SH-SY5Y (cell line): Measurements from ENCODE around the gene TMEM74B.

Experiments used
- GATA2 ChIP-seq: IDR thresholded peaks from 2 replicates; pipeline ENCODE4 v1.6.1; 2011; ENCODE audit warnings: mild to moderate bottlenecking, low read depth, low read length
- GATA3 ChIP-seq: IDR thresholded peaks from 2 replicates; pipeline ENCODE4 v1.6.1; 2011; ENCODE audit warnings: low read depth, mild to moderate bottlenecking, low read length, moderate library complexity

TMEM74B gene

GRCh38 chr20:1209447-1210387 lies 24.9 kb upstream of the TMEM74B start:
- TF ChIP-seq GATA3 (no peak), GATA2 (no peak)

DNA sequence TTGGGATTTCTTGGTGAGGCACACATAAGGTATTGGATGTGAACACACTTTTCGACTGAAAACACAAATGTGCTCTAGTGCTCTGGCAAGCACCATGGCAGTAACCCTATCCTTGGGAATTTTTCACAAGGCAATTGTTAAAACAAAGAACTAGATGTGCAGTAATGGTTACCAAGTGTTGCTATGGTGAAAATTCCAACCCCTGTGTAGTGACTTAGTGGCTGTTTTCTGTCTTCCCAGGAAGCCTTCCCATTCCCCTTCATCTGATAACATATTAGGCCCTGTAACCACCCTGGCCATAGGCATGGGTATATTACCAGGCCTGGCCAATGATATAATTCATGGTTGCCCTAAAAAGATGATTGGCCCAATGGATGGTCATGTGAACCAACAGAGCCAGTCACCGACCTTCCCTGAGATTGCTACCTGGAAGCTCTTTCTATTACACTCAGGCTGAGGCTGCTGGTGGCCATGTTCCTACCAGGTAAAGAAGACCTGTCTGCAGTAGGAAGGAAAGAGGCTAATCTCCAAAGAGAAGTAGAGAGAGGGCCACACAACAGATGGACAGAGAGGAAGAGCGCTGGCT lies 22.6 kb upstream of the TMEM74B start:
- TF ChIP-seq GATA2 (no peak), GATA3 (no peak)

- TF ChIP-seq GATA2 (no peak), GATA3 (no peak)
Observed at GRCh38 chr20:1206366-1207148, 21.8 kb upstream of the TMEM74B start.

- TF ChIP-seq GATA2 = no peak
Observed at GRCh38 chr20:1205802-1206201, 21.0 kb upstream of the TMEM74B start.

GRCh38 chr20:1204576-1204975 lies 19.8 kb upstream of the TMEM74B start:
- TF ChIP-seq GATA3 (no peak), GATA2 (no peak)

GRCh38 chr20:1204113-1204512 lies 19.3 kb upstream of the TMEM74B start:
- TF ChIP-seq GATA2 (no peak), GATA3 (no peak)

DNA sequence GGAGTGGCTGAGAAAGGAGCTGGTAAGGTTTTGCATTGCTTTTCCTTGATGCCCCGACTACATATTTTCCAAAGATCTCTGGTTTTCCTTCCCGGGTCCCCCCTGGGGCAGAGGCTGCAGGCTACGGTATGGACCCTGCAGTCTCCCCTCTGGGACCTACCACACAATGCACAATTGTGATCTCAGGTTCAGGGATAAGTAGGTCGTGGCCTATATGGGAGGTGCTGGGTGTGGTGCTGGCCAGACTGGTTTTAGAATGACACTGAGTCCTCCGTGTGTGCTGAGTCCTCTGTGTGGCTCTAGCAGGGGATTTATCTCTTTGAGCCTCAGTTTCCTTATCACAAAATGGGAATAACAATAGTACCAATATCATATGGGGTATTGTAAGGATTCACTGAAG lies 18.8 kb upstream of the TMEM74B start:
- TF ChIP-seq GATA2 (no peak), GATA3 (no peak)

DNA sequence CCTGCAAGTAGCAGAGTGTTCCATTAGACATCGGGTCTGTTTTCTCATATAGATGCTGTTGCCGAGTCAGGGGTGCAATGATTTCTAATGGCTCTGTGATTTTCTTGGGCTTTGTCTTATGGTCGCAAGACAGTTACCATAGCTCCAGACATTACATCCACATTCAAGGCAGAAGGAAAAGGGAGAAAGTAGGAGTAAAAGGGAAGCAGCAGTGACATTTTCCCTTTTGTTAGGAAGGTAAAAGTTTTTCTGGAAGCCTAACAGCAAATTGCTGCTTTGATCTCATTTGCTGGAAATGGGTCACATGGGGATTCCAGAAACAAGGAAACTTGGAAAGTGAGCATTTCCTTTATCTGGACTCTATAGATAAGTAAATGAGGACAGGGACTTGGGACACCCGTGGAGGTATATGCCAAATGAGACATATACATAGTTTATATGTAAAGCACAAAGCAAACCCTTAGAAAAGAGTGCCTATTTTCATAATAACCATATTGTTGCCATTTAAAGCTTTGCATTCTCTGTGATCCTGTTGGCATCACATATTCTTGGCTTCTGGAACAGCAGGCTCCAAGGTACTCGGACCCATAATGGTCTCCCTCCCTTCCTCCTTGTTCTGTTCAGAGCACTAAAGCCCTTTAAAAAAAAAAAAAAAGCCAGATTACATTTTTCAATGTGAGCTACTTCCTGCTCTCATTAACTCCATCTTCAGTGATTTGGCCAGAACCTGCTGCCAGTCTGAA lies 18.2 kb upstream of the TMEM74B start, which contains the start of gene C20orf202:
C20orf202 (plus strand) TSS at position 693 of the 743 bp plus-strand sequence. CDS start 132 bp downstream, outside the sequence.
- TF ChIP-seq GATA2 (no peak), GATA3 (no peak)

DNA sequence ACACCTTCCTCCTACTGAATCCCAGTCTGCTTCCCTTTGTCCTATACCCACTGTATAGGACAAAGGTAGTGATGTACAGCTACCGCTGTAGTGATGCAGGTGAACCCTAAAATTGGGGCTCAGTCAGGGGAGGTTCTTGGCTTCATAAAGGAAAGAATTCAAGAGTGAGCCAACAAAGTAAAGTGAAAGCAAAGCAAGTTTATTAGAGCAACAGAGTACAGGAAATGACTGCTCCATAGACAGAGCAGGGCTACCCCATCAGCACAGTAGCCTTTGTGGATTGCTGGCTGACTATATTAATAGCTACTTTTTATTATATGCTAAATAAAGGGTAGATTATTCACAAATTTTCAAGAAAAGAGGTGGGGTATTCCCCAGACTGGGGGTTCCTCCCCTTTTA lies 15.2 kb upstream of the TMEM74B start:
- TF ChIP-seq GATA2 = no peak
- TF ChIP-seq GATA3 = no peak

DNA sequence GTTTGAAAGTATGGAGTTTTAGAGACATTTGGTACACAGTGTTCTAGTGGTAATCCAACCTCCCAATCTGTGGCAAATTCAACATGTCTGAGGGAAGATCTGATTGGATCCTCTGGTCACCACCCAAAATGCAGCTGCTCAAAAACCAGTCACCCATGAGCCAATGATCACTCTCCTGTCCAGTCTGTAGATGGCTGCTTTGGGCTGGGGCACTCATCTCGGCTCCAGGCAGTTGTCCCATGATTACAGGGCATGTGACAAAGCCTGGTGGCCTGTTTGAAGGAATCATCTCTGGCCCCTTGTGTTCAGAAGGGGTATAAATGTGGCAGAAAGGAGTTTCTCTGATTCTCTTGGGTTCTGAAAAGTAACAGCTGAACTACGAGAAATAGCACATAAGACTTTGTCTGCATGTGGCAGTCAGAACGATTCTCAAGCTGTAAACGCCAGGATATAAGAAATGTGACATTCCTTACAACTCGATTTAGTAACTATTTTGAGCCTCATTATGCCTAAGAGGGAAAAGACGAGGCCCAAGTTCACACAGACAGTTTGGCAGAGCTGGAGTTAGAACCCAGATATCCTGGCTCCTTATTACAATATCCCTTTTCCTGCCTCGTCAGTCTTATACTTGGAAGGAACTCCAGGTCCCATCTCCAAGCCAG lies 14.6 kb upstream of the TMEM74B start:
- TF ChIP-seq GATA2 (no peak), GATA3 (no peak)

GRCh38 chr20:1198751-1199150 lies 14.0 kb upstream of the TMEM74B start:
- no peak for TF ChIP-seq GATA2
- TF ChIP-seq GATA3 = no peak

DNA sequence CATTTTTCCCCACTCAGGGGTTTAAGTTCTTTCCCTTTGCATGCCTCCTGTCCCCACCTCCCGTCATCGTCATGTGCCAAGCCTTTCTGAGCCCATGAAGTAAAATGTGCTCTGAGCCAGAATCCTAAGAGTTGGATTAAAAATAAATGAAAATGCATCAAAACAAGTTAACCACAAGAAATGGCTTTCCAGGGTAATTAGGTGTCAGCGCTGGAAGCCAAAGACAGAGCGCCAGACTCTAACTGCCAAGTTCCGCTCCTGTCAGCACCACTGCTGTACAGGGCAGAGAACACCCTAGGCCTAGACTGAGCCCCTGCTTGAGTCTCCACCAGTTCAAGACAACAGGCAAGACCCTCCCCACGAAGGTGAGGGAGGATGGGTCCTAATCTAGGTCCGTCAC lies 13.0 kb upstream of the TMEM74B start:
- TF ChIP-seq GATA2 (no peak), GATA3 (no peak)

DNA sequence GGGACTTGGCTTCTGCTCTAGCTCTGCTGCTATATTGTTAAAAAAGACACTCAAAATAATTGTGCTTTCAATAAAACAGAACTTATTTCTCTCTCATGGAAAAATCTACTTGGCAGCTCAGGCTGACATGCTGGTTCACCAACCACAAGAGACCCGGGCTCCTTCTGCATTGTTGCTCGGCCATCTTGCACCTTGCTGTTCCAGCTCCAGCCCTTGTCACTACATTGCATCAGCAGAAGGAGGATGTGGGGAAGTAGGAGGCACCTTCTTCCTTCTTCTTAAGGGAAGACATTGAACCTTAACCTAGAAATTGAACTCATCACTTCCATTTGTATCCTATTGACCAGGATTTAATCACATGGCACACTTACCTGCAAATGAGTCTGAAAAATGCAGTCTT lies 11.9 kb upstream of the TMEM74B start:
- TF ChIP-seq GATA3 (no peak), GATA2 (no peak)
